ENCODE data around the gene SPDYE6. TPM values are rescaled to one million over a fixed set of nuclear protein-coding genes. Genes with fewer than 3 reads are reported as not detected.
A peak's percentile ranks its signal among the peaks of the same experiment; 100 is the strongest.
"Not testable (repeated sequence)": the region's sequence is repeated elsewhere in the genome, so short reads cannot be mapped to it uniquely, and the experiment has no call there.

Gene SPDYE6
- not detected in 2 replicates for total RNA-seq

- not testable (repeated sequence) for DNase-seq (ENCODE audit: insufficient read length, low spot score, missing footprints); H3K27ac ChIP-seq (ENCODE audit: low read depth, low read length); H3K36me3 ChIP-seq (ENCODE audit: insufficient read depth, low read length); H3K9me3 ChIP-seq (ENCODE audit: low read depth, low read length); H3K79me2 ChIP-seq (ENCODE audit: insufficient read depth, low read length); H2AFZ ChIP-seq (ENCODE audit: low read length); H3K4me1 ChIP-seq (ENCODE audit: insufficient read depth, low read length); H4K20me1 ChIP-seq (ENCODE audit: insufficient read depth, low read length); H3K27me3 ChIP-seq (ENCODE audit: insufficient read depth, low read length); H3K4me3 ChIP-seq (ENCODE audit: insufficient read depth, low read length); H3K4me2 ChIP-seq (ENCODE audit: insufficient read depth, low read length)
Measured at GRCh38 chr7:102356344-102356743, at the start of gene SPDYE6. Gene SPDYE6, minus strand, starts transcription at chr7:102356444. Its CDS starts 421 bp downstream, at chr7:102356023.

GRCh38 chr7:102404862-102405188 lies 48.6 kb upstream of the SPDYE6 start:
- not testable (repeated sequence) for H3K27me3 ChIP-seq (ENCODE audit: insufficient read depth, low read length); H3K4me2 ChIP-seq (ENCODE audit: insufficient read depth, low read length); H4K20me1 ChIP-seq (ENCODE audit: insufficient read depth, low read length); DNase-seq (ENCODE audit: insufficient read length, low spot score, missing footprints); H3K27ac ChIP-seq (ENCODE audit: low read depth, low read length); H3K9me3 ChIP-seq (ENCODE audit: low read depth, low read length); H3K4me1 ChIP-seq (ENCODE audit: insufficient read depth, low read length); H2AFZ ChIP-seq (ENCODE audit: low read length); H3K79me2 ChIP-seq (ENCODE audit: insufficient read depth, low read length); H3K4me3 ChIP-seq (ENCODE audit: insufficient read depth, low read length)
- H3K36me3 ChIP-seq (ENCODE audit: insufficient read depth, low read length) = peaks cover 88% of the 10 kb centered on the region

GRCh38 chr7:102404005-102404861 lies 48.0 kb upstream of the SPDYE6 start:
- H3K4me1 ChIP-seq (ENCODE audit: insufficient read depth, low read length) = no peaks in the 10 kb centered on the region
- H3K9me3 ChIP-seq (ENCODE audit: low read depth, low read length) = no peaks in the 10 kb centered on the region
- no peaks in the 10 kb centered on the region for H3K27me3 ChIP-seq (ENCODE audit: insufficient read depth, low read length)
- peaks cover 8% of the 10 kb centered on the region for H3K79me2 ChIP-seq (ENCODE audit: insufficient read depth, low read length)
- H3K4me2 ChIP-seq (ENCODE audit: insufficient read depth, low read length) = no peak overlapping the region
- H3K36me3 ChIP-seq (ENCODE audit: insufficient read depth, low read length) = peaks cover 87% of the 10 kb centered on the region
- H3K27ac ChIP-seq (ENCODE audit: low read depth, low read length) = no peak overlapping the region
- H2AFZ ChIP-seq (ENCODE audit: low read length) = no peak overlapping the region
- DNase-seq (ENCODE audit: insufficient read length, low spot score, missing footprints) = no peak
- no peak overlapping the region for H3K4me3 ChIP-seq (ENCODE audit: insufficient read depth, low read length)
- peak; percentile 64 for TF ChIP-seq CTCF (IDR thresholded peaks at IDR 0.05; ENCODE audit: extremely low read depth, low read depth, low read length)
- no peaks in the 10 kb centered on the region for H4K20me1 ChIP-seq (ENCODE audit: insufficient read depth, low read length)

- TF ChIP-seq CTCF (IDR thresholded peaks at IDR 0.05; ENCODE audit: extremely low read depth, low read depth, low read length) = no peak
- no peak for DNase-seq (ENCODE audit: insufficient read length, low spot score, missing footprints)
- Histone ChIP-seq H3K27me3 (ENCODE audit: insufficient read depth, low read length) (no peaks in the 10 kb centered on the region), H3K4me1 (ENCODE audit: insufficient read depth, low read length) (no peaks in the 10 kb centered on the region), H3K4me2 (ENCODE audit: insufficient read depth, low read length) (no peak overlapping the region), H3K4me3 (ENCODE audit: insufficient read depth, low read length) (no peak overlapping the region), H3K36me3 (ENCODE audit: insufficient read depth, low read length) (peaks cover 88% of the 10 kb centered on the region), H3K27ac (ENCODE audit: low read depth, low read length) (no peak overlapping the region), H4K20me1 (ENCODE audit: insufficient read depth, low read length) (no peaks in the 10 kb centered on the region), H3K79me2 (ENCODE audit: insufficient read depth, low read length) (peaks cover 9% of the 10 kb centered on the region), H2AFZ (ENCODE audit: low read length) (no peak overlapping the region), H3K9me3 (ENCODE audit: low read depth, low read length) (no peaks in the 10 kb centered on the region)
Measured at GRCh38 chr7:102403563-102403962, 47.3 kb upstream of the SPDYE6 start.

- peaks cover 14% of the 10 kb centered on the region for H3K4me1 ChIP-seq (ENCODE audit: insufficient read depth, low read length)
Measured at GRCh38 chr7:102400360-102400759, 44.1 kb upstream of the SPDYE6 start.

More at GRCh38 chr7:102400360-102400759, 44.1 kb upstream of the SPDYE6 start:
- Histone ChIP-seq H3K36me3 (ENCODE audit: insufficient read depth, low read length) (peaks cover 62% of the 10 kb centered on the region), H3K27ac (ENCODE audit: low read depth, low read length) (no peak overlapping the region), H3K9me3 (ENCODE audit: low read depth, low read length) (no peaks in the 10 kb centered on the region), H4K20me1 (ENCODE audit: insufficient read depth, low read length) (no peaks in the 10 kb centered on the region), H3K79me2 (ENCODE audit: insufficient read depth, low read length) (peaks cover 21% of the 10 kb centered on the region), H3K27me3 (ENCODE audit: insufficient read depth, low read length) (no peaks in the 10 kb centered on the region), H3K4me3 (ENCODE audit: insufficient read depth, low read length) (no peak overlapping the region), H2AFZ (ENCODE audit: low read length) (no peak overlapping the region), H3K4me2 (ENCODE audit: insufficient read depth, low read length) (no peak overlapping the region)
- TF ChIP-seq CTCF (IDR thresholded peaks at IDR 0.05; ENCODE audit: extremely low read depth, low read depth, low read length) = no peak
- DNase-seq (ENCODE audit: insufficient read length, low spot score, missing footprints) = no peak
